ENCODE results near the gene SLC33A1.
"Not testable (repeated sequence)": the region's sequence is repeated elsewhere in the genome, so short reads cannot be mapped to it uniquely, and the experiment has no call there.

GRCh38 chr3:155828490-155829098, 25.6 kb downstream of the SLC33A1 start:
- not testable (repeated sequence) for TF ChIP-seq POLR2A (IDR thresholded peaks at IDR 0.05; ENCODE audit: extremely low read depth, insufficient read length)
- TF ChIP-seq, protein P1, sequence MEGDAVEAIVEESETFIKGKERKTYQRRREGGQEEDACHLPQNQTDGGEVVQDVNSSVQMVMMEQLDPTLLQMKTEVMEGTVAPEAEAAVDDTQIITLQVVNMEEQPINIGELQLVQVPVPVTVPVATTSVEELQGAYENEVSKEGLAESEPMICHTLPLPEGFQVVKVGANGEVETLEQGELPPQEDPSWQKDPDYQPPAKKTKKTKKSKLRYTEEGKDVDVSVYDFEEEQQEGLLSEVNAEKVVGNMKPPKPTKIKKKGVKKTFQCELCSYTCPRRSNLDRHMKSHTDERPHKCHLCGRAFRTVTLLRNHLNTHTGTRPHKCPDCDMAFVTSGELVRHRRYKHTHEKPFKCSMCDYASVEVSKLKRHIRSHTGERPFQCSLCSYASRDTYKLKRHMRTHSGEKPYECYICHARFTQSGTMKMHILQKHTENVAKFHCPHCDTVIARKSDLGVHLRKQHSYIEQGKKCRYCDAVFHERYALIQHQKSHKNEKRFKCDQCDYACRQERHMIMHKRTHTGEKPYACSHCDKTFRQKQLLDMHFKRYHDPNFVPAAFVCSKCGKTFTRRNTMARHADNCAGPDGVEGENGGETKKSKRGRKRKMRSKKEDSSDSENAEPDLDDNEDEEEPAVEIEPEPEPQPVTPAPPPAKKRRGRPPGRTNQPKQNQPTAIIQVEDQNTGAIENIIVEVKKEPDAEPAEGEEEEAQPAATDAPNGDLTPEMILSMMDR (IDR thresholded peaks at IDR 0.05; ENCODE audit: low read depth, low read length) = not testable (repeated sequence)

Measured in NB4 (cell line).